Colonic mucosa (tissue), 4 donors: Measurements from ENCODE around the gene CREB5. TPM values are rescaled to one million over a fixed set of nuclear protein-coding genes. Genes with fewer than 3 reads are reported as not detected.

Source experiments
- DNase-seq: peaks from one replicate; pipeline ENCODE4 v3.0.0-alpha.2; 2020
- H3K27ac ChIP-seq: fragments of 200-600 bp; one replicate; pipeline ENCODE4 v1.8.0; 2021
- H3K27me3 ChIP-seq: fragments of 200-600 bp; one replicate; pipeline ENCODE4 v1.8.0; 2021
- H3K36me3 ChIP-seq: fragments of 200-600 bp; one replicate; pipeline ENCODE4 v1.8.0; 2021
- H3K4me1 ChIP-seq: fragments of 200-600 bp; one replicate; pipeline ENCODE4 v1.8.0; 2021; ENCODE audit warnings: mild to moderate bottlenecking
- H3K4me3 ChIP-seq: fragments of 200-600 bp; one replicate; pipeline ENCODE4 v1.8.0; 2021
- H3K9ac ChIP-seq, 2 donors: one replicate each; pipeline ENCODE4 v1.7.0; 2013; ENCODE audit warnings: control low read depth in 2 of 2, low read depth in 2 of 2, low read length in 2 of 2
- H3K9me3 ChIP-seq: fragments of 200-600 bp; one replicate; pipeline ENCODE4 v1.8.0; 2021
- CTCF ChIP-seq: fragments of 200-600 bp; IDR thresholded peaks from one replicate; pipeline ENCODE4 v1.8.0; 2022; ENCODE audit warnings: antibody characterized with exemption, mild to moderate bottlenecking
- intact Hi-C: fragments of 100-400 bp; cut with DNase I; formaldehyde crosslinking; loops from one replicate; pipeline ENCODE4 v1.14.1; 2022
- total RNA-seq, 2 donors: library from RNA; stranded (reverse); fragmentation: NEBNext Ultra II Directional in 1 of 2; extraction: Animal tissue kit (Norgen Biotek cat#: 25700) in 1 of 2; gene quantifications; one replicate each; pipeline ENCODE4 v1.2.1, GENCODE V29; 2021
- donor health status: healthy.
- donor health status: DM: no; HTN: no; CAD: no.
- donor health status: DM: no; HTN: no; CAD: no.

The CREB5 gene
- total RNA-seq, 2 donors from 2014 or later, result 0.54 to 3.6 TPM

- no peaks in the 10 kb centered on the region for H3K9me3 ChIP-seq
- DNase-seq, result no peak
- no peak overlapping the region for H3K4me3 ChIP-seq
- no peak for TF ChIP-seq CTCF
- intact Hi-C loops, result no loop called here
- H3K27ac ChIP-seq, result no peak overlapping the region
- H3K36me3 ChIP-seq, result no peaks in the 10 kb centered on the region
- H3K9ac ChIP-seq, result no peak overlapping the region
- no peaks in the 10 kb centered on the region for H3K4me1 ChIP-seq
- no peaks in the 10 kb centered on the region for H3K27me3 ChIP-seq
These were observed 227.7 kb downstream of the CREB5 start for GRCh38 chr7:28640001-28640400.

- Histone ChIP-seq H3K4me1 (no peaks in the 10 kb centered on the region), H3K4me3 (no peak overlapping the region), H3K36me3 (no peaks in the 10 kb centered on the region), H3K27me3 (no peaks in the 10 kb centered on the region), H3K9me3 (no peaks in the 10 kb centered on the region), H3K27ac (no peak overlapping the region), H3K9ac (no peak overlapping the region)
- intact Hi-C loops, result no loop called here
- no peak for DNase-seq
- TF ChIP-seq CTCF, result no peak
These were observed 229.6 kb downstream of the CREB5 start for GRCh38 chr7:28641752-28642545.

GRCh38 chr7:28643188-28643569, 230.9 kb downstream of the CREB5 start:
- TF ChIP-seq CTCF, result no peak
- Histone ChIP-seq H3K9ac (no peak overlapping the region), H3K9me3 (no peaks in the 10 kb centered on the region), H3K4me1 (no peaks in the 10 kb centered on the region), H3K4me3 (no peak overlapping the region), H3K36me3 (no peaks in the 10 kb centered on the region), H3K27ac (no peak overlapping the region), H3K27me3 (no peaks in the 10 kb centered on the region)
- intact Hi-C loops, result no loop called here
- no peak for DNase-seq

GRCh38 chr7:28643584-28644340, 231.4 kb downstream of the CREB5 start:
- no peak overlapping the region for H3K27ac ChIP-seq
- H3K4me1 ChIP-seq, result no peaks in the 10 kb centered on the region
- no peaks in the 10 kb centered on the region for H3K9me3 ChIP-seq
- no peak overlapping the region for H3K4me3 ChIP-seq
- no peak for DNase-seq
- no peak overlapping the region for H3K9ac ChIP-seq
- H3K27me3 ChIP-seq, result no peaks in the 10 kb centered on the region
- intact Hi-C loops, result no loop called here
- H3K36me3 ChIP-seq, result no peaks in the 10 kb centered on the region
- no peak for TF ChIP-seq CTCF

GRCh38 chr7:28645866-28646265, 233.5 kb downstream of the CREB5 start:
- H3K27ac ChIP-seq, result no peak overlapping the region
- intact Hi-C loops, result no loop called here
- no peak for DNase-seq
- TF ChIP-seq CTCF, result no peak
- no peaks in the 10 kb centered on the region for H3K4me1 ChIP-seq
- H3K4me3 ChIP-seq, result no peak overlapping the region
- no peak overlapping the region for H3K9ac ChIP-seq
- no peaks in the 10 kb centered on the region for H3K27me3 ChIP-seq
- H3K9me3 ChIP-seq, result no peaks in the 10 kb centered on the region
- no peaks in the 10 kb centered on the region for H3K36me3 ChIP-seq
